Erythroblast (primary cell): ENCODE results near the gene ESR1.

Experiments used
- GATA1 ChIP-seq: IDR thresholded peaks from 2 replicates; pipeline ENCODE4 v1.6.1; 2011; ENCODE audit warnings: low read depth, mild to moderate bottlenecking, control low read depth, low read length, moderate library complexity
- POLR2A ChIP-seq: IDR thresholded peaks from 2 replicates; pipeline ENCODE4 v1.6.1; 2011; ENCODE audit warnings: mild to moderate bottlenecking, low read length

GRCh38 chr6:152078001-152078400, 270.5 kb downstream of the ESR1 start:
- TF ChIP-seq POLR2A (no peak), GATA1 (no peak)
